MM.1S (cell line): ENCODE measurements around the gene OR7G1.

Source experiments
- EZH2 ChIP-seq: fragments of 300-600 bp; sonication (generic); optimal IDR thresholded peaks from 2 replicates; pipeline ENCODE3; 2017; ENCODE audit warnings: low read depth, mild to moderate bottlenecking, antibody characterized with exemption, low read length, mixed read lengths
- TF ChIP-seq, protein P1 (sequence below): fragments of 300-600 bp; sonication (generic); IDR thresholded peaks from 2 replicates; pipeline ENCODE4 v1.5.1; 2016; ENCODE audit warnings: antibody characterized with exemption, low read length, mixed read lengths

DNA sequence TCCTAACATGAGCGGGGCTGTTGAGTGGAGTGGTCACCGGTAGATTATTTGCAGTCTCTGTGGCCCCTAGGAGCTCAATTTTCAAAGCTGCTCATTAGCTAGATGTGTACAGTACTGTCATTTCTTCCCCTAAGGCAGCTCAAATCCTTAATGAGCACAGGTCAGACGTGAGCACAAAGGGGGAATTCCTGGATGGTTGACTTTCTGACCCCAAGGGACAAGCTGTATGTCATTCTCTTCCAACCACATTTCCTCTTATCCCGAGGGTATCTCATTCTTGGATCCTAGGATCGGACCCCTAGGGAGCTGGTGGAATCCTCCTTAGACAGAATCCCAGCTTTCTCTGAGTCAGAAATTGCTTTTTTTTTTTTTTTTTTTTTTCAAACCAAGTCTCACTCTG lies 16.9 kb upstream of the OR7G1 start:
- TF ChIP-seq, protein P1, sequence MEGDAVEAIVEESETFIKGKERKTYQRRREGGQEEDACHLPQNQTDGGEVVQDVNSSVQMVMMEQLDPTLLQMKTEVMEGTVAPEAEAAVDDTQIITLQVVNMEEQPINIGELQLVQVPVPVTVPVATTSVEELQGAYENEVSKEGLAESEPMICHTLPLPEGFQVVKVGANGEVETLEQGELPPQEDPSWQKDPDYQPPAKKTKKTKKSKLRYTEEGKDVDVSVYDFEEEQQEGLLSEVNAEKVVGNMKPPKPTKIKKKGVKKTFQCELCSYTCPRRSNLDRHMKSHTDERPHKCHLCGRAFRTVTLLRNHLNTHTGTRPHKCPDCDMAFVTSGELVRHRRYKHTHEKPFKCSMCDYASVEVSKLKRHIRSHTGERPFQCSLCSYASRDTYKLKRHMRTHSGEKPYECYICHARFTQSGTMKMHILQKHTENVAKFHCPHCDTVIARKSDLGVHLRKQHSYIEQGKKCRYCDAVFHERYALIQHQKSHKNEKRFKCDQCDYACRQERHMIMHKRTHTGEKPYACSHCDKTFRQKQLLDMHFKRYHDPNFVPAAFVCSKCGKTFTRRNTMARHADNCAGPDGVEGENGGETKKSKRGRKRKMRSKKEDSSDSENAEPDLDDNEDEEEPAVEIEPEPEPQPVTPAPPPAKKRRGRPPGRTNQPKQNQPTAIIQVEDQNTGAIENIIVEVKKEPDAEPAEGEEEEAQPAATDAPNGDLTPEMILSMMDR, result no peak
- no peak for TF ChIP-seq EZH2
